Uterus (tissue), 2 donors: Measurements from ENCODE around the gene CHPT1.

Experiments used
- POLR2A ChIP-seq, 2 donors: fragments of 450-650 bp; IDR thresholded peaks; one replicate each; pipeline ENCODE4 v1.6.1; 2016; ENCODE audit warnings: antibody characterized with exemption in 2 of 2, mild to moderate bottlenecking in 1 of 2, moderate library complexity in 1 of 2
- TF ChIP-seq, protein P1 (sequence below), 4 experiments: fragments of 200-600 bp in 2 of 4; fragments of 450-650 bp in 2 of 4; sonication (generic) in 2 of 4; IDR thresholded peaks; one replicate each; pipeline ENCODE4 v1.5.1; 2016 to 2019; ENCODE audit warnings: antibody characterized with exemption in 4 of 4, mild to moderate bottlenecking in 2 of 4, moderate library complexity in 1 of 4

DNA sequence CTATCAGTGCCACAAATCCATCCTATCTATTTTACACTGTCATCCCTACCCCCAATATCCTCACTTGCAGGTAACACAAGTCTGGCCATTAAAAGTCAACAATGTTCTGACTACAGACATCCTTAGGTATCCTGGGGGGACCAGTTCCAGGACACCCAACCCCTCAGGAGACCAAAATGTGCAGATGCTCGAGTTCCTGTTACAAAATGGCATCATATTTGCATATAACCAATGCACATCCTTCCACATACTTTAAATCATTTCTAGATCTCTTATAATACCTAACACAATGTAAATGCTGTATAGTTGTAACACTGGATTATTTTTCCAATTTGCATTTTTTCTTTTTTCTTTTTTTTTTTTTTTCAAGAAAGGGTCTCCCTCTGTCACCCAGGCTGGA is 34.9 kb downstream of the CHPT1 start:
- TF ChIP-seq, protein P1, sequence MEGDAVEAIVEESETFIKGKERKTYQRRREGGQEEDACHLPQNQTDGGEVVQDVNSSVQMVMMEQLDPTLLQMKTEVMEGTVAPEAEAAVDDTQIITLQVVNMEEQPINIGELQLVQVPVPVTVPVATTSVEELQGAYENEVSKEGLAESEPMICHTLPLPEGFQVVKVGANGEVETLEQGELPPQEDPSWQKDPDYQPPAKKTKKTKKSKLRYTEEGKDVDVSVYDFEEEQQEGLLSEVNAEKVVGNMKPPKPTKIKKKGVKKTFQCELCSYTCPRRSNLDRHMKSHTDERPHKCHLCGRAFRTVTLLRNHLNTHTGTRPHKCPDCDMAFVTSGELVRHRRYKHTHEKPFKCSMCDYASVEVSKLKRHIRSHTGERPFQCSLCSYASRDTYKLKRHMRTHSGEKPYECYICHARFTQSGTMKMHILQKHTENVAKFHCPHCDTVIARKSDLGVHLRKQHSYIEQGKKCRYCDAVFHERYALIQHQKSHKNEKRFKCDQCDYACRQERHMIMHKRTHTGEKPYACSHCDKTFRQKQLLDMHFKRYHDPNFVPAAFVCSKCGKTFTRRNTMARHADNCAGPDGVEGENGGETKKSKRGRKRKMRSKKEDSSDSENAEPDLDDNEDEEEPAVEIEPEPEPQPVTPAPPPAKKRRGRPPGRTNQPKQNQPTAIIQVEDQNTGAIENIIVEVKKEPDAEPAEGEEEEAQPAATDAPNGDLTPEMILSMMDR (IDR thresholded peaks at IDR 0.05): no peak
- no peak for TF ChIP-seq POLR2A (IDR thresholded peaks at IDR 0.05)
